SK-N-SH (cell line): ENCODE data around the gene TELO2. TPM values are rescaled to one million over a fixed set of nuclear protein-coding genes. Genes with fewer than 3 reads are reported as not detected.

Experiments used
- CTCF ChIA-PET: fragments of 300-600, 350-600 bp; formaldehyde crosslinking; extraction: SDS; loops from one replicate; lab custom pipeline; 2021; lab: Yijun Ruan, JAX
- POLR2A ChIA-PET: fragments of 350-600 bp; sonication (Branson Sonifier 250); formaldehyde crosslinking; extraction: SDS; loops from one replicate; lab custom pipeline; 2020; ENCODE audit warnings: antibody characterized with exemption, inconsistent platforms; lab: Yijun Ruan, JAX
- DNase-seq: peaks from one replicate; pipeline ENCODE4 v3.0.0; 2012
- H2AFZ ChIP-seq: fragments of 200-600 bp; sonication (generic); 2 replicates; pipeline ENCODE4 v1.8.1; 2016; ENCODE audit warnings: antibody characterized with exemption, mild to moderate bottlenecking, low read depth
- H3F3A ChIP-seq: fragments of 200-600 bp; sonication (generic); replicated peaks from 2 replicates; pipeline ENCODE3; 2016; ENCODE audit warnings: antibody characterized with exemption, mild to moderate bottlenecking; ENCODE audit not compliant: insufficient read depth
- H3K27ac ChIP-seq, 2 experiments: fragments of 200-500 bp in 1 of 2; fragments of 200-600 bp in 1 of 2; sonication (Bioruptor generic) in 1 of 2; sonication (generic), shearing (Covaris generic) in 1 of 2; 2 replicates each; pipeline versions ENCODE4 v1.5.1 to v1.6.1; 2014 to 2016; ENCODE audit warnings: low read depth in 2 of 2, inconsistent platforms in 1 of 2, low read length in 1 of 2, mild to moderate bottlenecking in 1 of 2, mixed read lengths in 1 of 2
- H3K27me3 ChIP-seq: fragments of 200-600 bp; sonication (generic), shearing (Covaris generic); 2 replicates; pipeline ENCODE4 v1.6.1; 2016; ENCODE audit warnings: mixed run types; ENCODE audit not compliant: insufficient read depth
- H3K36me3 ChIP-seq, 2 experiments: fragments of 200-500 bp in 1 of 2; fragments of 200-600 bp in 1 of 2; sonication (Bioruptor generic) in 1 of 2; sonication (generic) in 1 of 2; replicated peaks in 1 of 2; 2 replicates each; pipeline versions ENCODE3 to v1.5.1; 2014 to 2016; ENCODE audit warnings: low read length in 1 of 2, mild to moderate bottlenecking in 1 of 2; ENCODE audit not compliant: insufficient read depth in 2 of 2, control insufficient read depth in 1 of 2
- H3K4me1 ChIP-seq, 2 experiments: fragments of 200-500 bp in 1 of 2; fragments of 200-600 bp in 1 of 2; sonication (Bioruptor generic) in 1 of 2; sonication (generic), shearing (Covaris generic) in 1 of 2; 2 replicates each; pipeline versions ENCODE4 v1.5.1 to v1.6.1; 2014 to 2016; ENCODE audit warnings: low read depth in 1 of 2, low read length in 1 of 2, mixed run types in 1 of 2; ENCODE audit not compliant: insufficient read depth in 2 of 2, control insufficient read depth in 1 of 2
- H3K4me2 ChIP-seq: fragments of 200-600 bp; sonication (generic), shearing (Covaris generic); 2 replicates; pipeline ENCODE4 v1.6.1; 2017; ENCODE audit warnings: mixed run types
- H3K4me3 ChIP-seq, 2 experiments: fragments of 200-500 bp in 1 of 2; fragments of 200-600 bp in 1 of 2; sonication (Bioruptor generic) in 1 of 2; sonication (generic), shearing (Covaris generic) in 1 of 2; 2 replicates each; pipeline versions ENCODE4 v1.5.1 to v1.8.1; 2014 to 2016; ENCODE audit warnings: low read depth in 2 of 2, inconsistent platforms in 1 of 2, low read length in 1 of 2, mild to moderate bottlenecking in 1 of 2, mixed read lengths in 1 of 2, moderate library complexity in 1 of 2
- H3K79me2 ChIP-seq: fragments of 200-600 bp; sonication (generic); 2 replicates; pipeline ENCODE4 v1.8.1; 2017; ENCODE audit warnings: mild to moderate bottlenecking; ENCODE audit not compliant: insufficient read depth
- H3K9ac ChIP-seq: fragments of 200-600 bp; sonication (generic); 2 replicates; pipeline ENCODE4 v1.6.1; 2017; ENCODE audit warnings: mixed run types
- H3K9me2 ChIP-seq: fragments of 200-600 bp; sonication (generic); 2 replicates; pipeline ENCODE4 v1.6.1; 2017; ENCODE audit warnings: mixed run types
- H3K9me3 ChIP-seq: fragments of 200-600 bp; sonication (generic); 2 replicates; pipeline ENCODE4 v1.6.1; 2017; ENCODE audit warnings: mixed run types, mild to moderate bottlenecking, moderate library complexity
- H4K20me1 ChIP-seq: fragments of 200-600 bp; sonication (generic); 2 replicates; pipeline ENCODE4 v1.6.1; 2017; ENCODE audit warnings: mild to moderate bottlenecking, mixed run types; ENCODE audit not compliant: insufficient read depth
- ELF1 ChIP-seq: IDR thresholded peaks from 2 replicates; pipeline ENCODE4 v1.4.0; 2012
- EZH2phosphoT487 ChIP-seq: fragments of 200-600 bp; sonication (generic); IDR thresholded peaks from 2 replicates; pipeline ENCODE4 v1.6.1; 2017; ENCODE audit warnings: low read depth, mixed run types, mild to moderate bottlenecking, antibody characterized with exemption, moderate library complexity, borderline replicate concordance
- FOXJ3 ChIP-seq: sonication (generic); formaldehyde crosslinking; IDR thresholded peaks from 2 replicates; pipeline ENCODE4 v1.5.1; 2020; ENCODE audit warnings: mild to moderate bottlenecking, missing genetic modification reagents
- GABPA ChIP-seq: IDR thresholded peaks from 2 replicates; pipeline ENCODE4 v1.4.0; 2012; ENCODE audit warnings: low read depth, mild to moderate bottlenecking
- GATA2 ChIP-seq: sonication (generic); formaldehyde crosslinking; IDR thresholded peaks from 2 replicates; pipeline ENCODE4 v1.5.0; 2020; ENCODE audit warnings: mild to moderate bottlenecking, missing genetic modification reagents
- JUND ChIP-seq: IDR thresholded peaks from 2 replicates; pipeline ENCODE4 v1.4.0; 2012
- MEF2A ChIP-seq: IDR thresholded peaks from 2 replicates; pipeline ENCODE4 v1.4.0; 2012; ENCODE audit warnings: low read depth, borderline replicate concordance
- NFIC ChIP-seq: IDR thresholded peaks from 2 replicates; pipeline ENCODE4 v1.4.0; 2012; ENCODE audit warnings: borderline replicate concordance
- NRF1 ChIP-seq: IDR thresholded peaks from 2 replicates; pipeline ENCODE4 v1.6.1; 2012; ENCODE audit warnings: low read depth, mild to moderate bottlenecking, low read length
- RCOR1 ChIP-seq: fragments of 150-350 bp; IDR thresholded peaks from 2 replicates; pipeline ENCODE4 v1.6.1; 2017; ENCODE audit warnings: antibody characterized with exemption, low read length
- RFX5 ChIP-seq: IDR thresholded peaks from 2 replicates; pipeline ENCODE4 v1.6.1; 2012; ENCODE audit warnings: mild to moderate bottlenecking, improper control_type of control experiment, low read length
- RXRA ChIP-seq: IDR thresholded peaks from 2 replicates; pipeline ENCODE4 v1.4.0; 2012; ENCODE audit warnings: low read depth, mild to moderate bottlenecking, borderline replicate concordance
- SIN3A ChIP-seq: IDR thresholded peaks from 2 replicates; pipeline ENCODE4 v1.6.1; 2012; ENCODE audit warnings: low read depth, mild to moderate bottlenecking, low read length, moderate library complexity, borderline replicate concordance
- SMC3 ChIP-seq: IDR thresholded peaks from 2 replicates; pipeline ENCODE4 v1.6.1; 2012; ENCODE audit warnings: low read depth, low read length, improper control_type of control experiment
- TEAD4 ChIP-seq: IDR thresholded peaks from 2 replicates; pipeline ENCODE4 v1.4.0; 2012; ENCODE audit warnings: mild to moderate bottlenecking, borderline replicate concordance; ENCODE audit not compliant: insufficient read depth
- YY1 ChIP-seq: IDR thresholded peaks from 2 replicates; pipeline ENCODE4 v1.4.0; 2012; ENCODE audit warnings: low read depth, mild to moderate bottlenecking
- WGBS: methylation state at CpG from one replicate; pipeline ENCODE4 v1.1.6; 2017; ENCODE audit warnings: low lambda C conversion rate; 5-methylcytosine and 5-hydroxymethylcytosine counted together
- polyA plus RNA-seq, 3 experiments: library from polyadenylated mRNA; depleted of rRNA; stranded (reverse); fragments of >200 nt; gene quantifications; 2 replicates each; pipeline ENCODE4 v1.2.3, GENCODE V29; 2012
- TF ChIP-seq, protein P1 (sequence below): IDR thresholded peaks from 2 replicates; pipeline ENCODE4 v1.4.0; 2012; ENCODE audit warnings: low read depth, borderline replicate concordance
- TF ChIP-seq, protein P2 (sequence below): IDR thresholded peaks from 2 replicates; pipeline ENCODE4 v1.6.1; 2012; ENCODE audit warnings: mild to moderate bottlenecking, low read depth, low read length, moderate library complexity

The TELO2 gene
- polyA plus RNA-seq, 1 of the 3 experiments (the other 2 are of a cell fraction) = 24.2 TPM

DNA sequence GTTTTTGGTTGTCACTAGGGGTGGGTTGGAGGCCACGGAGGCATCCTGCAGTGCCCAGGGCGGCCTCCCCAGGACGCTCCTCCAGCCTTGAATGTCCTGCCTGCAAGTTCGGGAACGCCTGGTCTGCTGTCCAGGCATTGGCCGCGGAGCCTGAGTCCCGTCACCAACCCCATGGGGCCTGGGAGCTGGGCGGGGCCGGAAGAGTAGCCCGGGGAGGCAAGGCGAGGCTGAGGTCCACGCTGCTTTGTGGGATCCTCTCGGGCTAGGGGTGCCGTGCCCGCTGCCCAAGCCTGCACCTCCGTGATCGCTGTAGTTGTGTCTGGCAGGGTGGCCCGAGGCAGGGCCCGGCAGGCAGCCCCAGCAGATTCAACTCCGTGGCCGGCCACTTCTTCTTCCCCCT is 12.8 kb downstream of the TELO2 start:
- no peaks in the 10 kb centered on the region for H3K4me1 ChIP-seq
- no peak overlapping the region for H3K4me3 ChIP-seq
- CTCF ChIA-PET = no interaction called here
- no peaks in the 10 kb centered on the region for H3K9me2 ChIP-seq
- H3K36me3 ChIP-seq = peaks cover 0 to 34% of the 10 kb centered on the region in 2 experiments
- H3K9me3 ChIP-seq = no peaks in the 10 kb centered on the region
- no peak for DNase-seq
- no peaks in the 10 kb centered on the region for H3K27me3 ChIP-seq
- H4K20me1 ChIP-seq = no peaks in the 10 kb centered on the region
- H3K27ac ChIP-seq = no peak overlapping the region
- POLR2A ChIA-PET = no interaction called here
- no peaks in the 10 kb centered on the region for H3K79me2 ChIP-seq
- no peaks in the 10 kb centered on the region for H3F3A ChIP-seq
- H3K4me2 ChIP-seq = no peak overlapping the region
- H3K9ac ChIP-seq = no peak overlapping the region
- no peak for TF ChIP-seq EZH2phosphoT487
- TF ChIP-seq GATA2 = no peak
- TF ChIP-seq NRF1 = no peak
- no peak for TF ChIP-seq MEF2A
- TF ChIP-seq GABPA = no peak
- TF ChIP-seq, protein P1, sequence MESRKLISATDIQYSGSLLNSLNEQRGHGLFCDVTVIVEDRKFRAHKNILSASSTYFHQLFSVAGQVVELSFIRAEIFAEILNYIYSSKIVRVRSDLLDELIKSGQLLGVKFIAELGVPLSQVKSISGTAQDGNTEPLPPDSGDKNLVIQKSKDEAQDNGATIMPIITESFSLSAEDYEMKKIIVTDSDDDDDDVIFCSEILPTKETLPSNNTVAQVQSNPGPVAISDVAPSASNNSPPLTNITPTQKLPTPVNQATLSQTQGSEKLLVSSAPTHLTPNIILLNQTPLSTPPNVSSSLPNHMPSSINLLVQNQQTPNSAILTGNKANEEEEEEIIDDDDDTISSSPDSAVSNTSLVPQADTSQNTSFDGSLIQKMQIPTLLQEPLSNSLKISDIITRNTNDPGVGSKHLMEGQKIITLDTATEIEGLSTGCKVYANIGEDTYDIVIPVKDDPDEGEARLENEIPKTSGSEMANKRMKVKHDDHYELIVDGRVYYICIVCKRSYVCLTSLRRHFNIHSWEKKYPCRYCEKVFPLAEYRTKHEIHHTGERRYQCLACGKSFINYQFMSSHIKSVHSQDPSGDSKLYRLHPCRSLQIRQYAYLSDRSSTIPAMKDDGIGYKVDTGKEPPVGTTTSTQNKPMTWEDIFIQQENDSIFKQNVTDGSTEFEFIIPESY = no peak
- TF ChIP-seq SIN3A = no peak
- no peak for TF ChIP-seq NFIC
- no peak for TF ChIP-seq RFX5
- TF ChIP-seq JUND = no peak
- no peak for TF ChIP-seq RCOR1
- TF ChIP-seq, protein P2, sequence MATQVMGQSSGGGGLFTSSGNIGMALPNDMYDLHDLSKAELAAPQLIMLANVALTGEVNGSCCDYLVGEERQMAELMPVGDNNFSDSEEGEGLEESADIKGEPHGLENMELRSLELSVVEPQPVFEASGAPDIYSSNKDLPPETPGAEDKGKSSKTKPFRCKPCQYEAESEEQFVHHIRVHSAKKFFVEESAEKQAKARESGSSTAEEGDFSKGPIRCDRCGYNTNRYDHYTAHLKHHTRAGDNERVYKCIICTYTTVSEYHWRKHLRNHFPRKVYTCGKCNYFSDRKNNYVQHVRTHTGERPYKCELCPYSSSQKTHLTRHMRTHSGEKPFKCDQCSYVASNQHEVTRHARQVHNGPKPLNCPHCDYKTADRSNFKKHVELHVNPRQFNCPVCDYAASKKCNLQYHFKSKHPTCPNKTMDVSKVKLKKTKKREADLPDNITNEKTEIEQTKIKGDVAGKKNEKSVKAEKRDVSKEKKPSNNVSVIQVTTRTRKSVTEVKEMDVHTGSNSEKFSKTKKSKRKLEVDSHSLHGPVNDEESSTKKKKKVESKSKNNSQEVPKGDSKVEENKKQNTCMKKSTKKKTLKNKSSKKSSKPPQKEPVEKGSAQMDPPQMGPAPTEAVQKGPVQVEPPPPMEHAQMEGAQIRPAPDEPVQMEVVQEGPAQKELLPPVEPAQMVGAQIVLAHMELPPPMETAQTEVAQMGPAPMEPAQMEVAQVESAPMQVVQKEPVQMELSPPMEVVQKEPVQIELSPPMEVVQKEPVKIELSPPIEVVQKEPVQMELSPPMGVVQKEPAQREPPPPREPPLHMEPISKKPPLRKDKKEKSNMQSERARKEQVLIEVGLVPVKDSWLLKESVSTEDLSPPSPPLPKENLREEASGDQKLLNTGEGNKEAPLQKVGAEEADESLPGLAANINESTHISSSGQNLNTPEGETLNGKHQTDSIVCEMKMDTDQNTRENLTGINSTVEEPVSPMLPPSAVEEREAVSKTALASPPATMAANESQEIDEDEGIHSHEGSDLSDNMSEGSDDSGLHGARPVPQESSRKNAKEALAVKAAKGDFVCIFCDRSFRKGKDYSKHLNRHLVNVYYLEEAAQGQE = no peak
- H2AFZ ChIP-seq = no peak overlapping the region
- WGBS = 97% methylated on average over 10 of the region's 22 CpGs

DNA sequence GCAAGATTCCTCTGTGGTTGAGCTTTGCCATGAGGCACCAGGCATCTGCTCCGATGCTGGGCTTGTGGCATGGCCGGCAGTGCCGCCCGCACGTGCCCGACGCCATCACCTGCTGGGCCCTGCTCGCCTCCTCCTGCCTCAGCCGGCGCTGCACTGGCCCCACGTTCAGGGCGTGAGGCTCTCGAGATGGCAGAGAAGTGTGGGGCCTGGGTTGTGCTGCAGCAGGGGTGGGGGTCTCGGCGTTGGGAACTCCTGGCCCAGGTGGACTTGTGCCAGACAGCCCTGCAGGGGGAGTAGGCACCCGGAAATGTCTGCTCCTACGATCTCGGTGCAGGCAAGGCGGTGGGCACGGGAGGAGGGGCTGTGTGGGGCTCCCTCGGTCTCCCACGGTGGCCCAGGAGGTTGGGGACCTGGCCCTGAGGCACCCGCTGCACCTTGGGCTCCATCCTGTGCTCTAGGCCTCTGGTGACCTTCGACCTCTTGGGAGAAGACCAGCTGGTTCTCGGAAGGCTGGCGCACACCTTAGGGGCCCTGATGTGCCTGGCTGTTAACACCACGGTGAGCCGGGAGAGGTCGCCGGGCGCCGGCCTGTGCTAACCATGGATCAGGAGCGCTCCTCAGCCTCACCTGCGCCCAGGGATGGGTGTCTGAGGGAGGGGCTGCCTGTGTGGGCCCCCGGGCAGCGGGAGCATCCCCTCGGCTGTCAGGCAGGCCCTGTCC is 13.5 kb downstream of the TELO2 start:
- no peaks in the 10 kb centered on the region for H3K27me3 ChIP-seq
- CTCF ChIA-PET = no interaction called here
- no peaks in the 10 kb centered on the region for H3K4me1 ChIP-seq
- no peak for TF ChIP-seq TEAD4
- no peak for TF ChIP-seq GATA2
- no peak for TF ChIP-seq EZH2phosphoT487
- no peak for TF ChIP-seq RXRA
- TF ChIP-seq YY1 = no peak
- TF ChIP-seq RFX5 = no peak
- TF ChIP-seq SMC3 = no peak
- no peak for TF ChIP-seq FOXJ3 (CRISPR knock-in tag)
- no peak for TF ChIP-seq ELF1
- no peaks in the 10 kb centered on the region for H3K79me2 ChIP-seq
- peaks cover 0 to 28% of the 10 kb centered on the region in 2 experiments for H3K36me3 ChIP-seq
- no peak overlapping the region for H3K4me3 ChIP-seq
- no peak overlapping the region for H3K4me2 ChIP-seq
- H3K9ac ChIP-seq = no peak overlapping the region
- no peaks in the 10 kb centered on the region for H3K9me3 ChIP-seq
- POLR2A ChIA-PET = no interaction called here
- no peaks in the 10 kb centered on the region for H3K9me2 ChIP-seq
- WGBS = 97% methylated on average over 10 of the region's 37 CpGs
- no peak overlapping the region for H3K27ac ChIP-seq
- H4K20me1 ChIP-seq = no peaks in the 10 kb centered on the region
- DNase-seq = no peak
- H2AFZ ChIP-seq = no peak overlapping the region
- no peaks in the 10 kb centered on the region for H3F3A ChIP-seq
